ENCODE data around the gene TARBP2.

DNA sequence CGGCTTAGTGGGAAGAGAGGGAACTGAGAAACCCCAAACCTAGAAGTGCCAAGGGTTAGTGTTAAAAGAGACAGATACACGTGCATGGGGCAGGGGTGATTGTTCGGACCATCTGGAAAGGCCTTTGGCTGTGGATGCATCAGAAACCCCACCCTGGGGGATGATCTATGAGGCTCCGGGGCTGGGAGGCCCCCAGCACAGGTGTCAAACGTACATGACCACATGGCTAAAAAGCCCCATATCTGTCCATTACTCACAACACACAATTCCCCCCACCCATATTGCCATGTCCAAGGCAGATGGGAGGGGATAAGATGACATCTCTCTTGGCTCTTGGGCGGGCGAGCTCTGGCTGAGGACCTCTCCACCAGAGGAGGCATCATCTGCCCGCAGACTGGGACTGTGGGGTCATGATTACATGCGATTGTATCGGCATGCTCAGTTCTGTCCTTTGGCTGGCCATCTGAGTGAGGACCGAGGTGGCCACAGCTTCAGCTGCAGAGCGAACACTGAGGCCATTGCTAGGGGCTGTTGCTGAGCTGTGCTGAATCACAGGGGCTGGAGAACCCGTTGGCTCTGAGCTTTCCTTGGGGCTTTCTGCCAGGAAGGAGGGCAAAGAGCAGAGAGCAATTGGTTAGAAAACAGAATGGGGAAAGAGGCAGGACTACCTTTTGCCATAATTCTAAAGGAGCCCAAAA, 15.8 kb downstream of the TARBP2 start:
- TF ChIP-seq CTCF (IDR thresholded peaks at IDR 0.05) (no peak), POLR2A (IDR thresholded peaks at IDR 0.05) (no peak)
